Ovary (tissue), 9 donors: Measurements from ENCODE around the gene REXO4. TPM values are rescaled to one million over a fixed set of nuclear protein-coding genes. Genes with fewer than 3 reads are reported as not detected.

ENCODE experiments used
- DNase-seq, 5 donors: peaks; one replicate each; pipeline ENCODE4 v3.0.0-alpha.2; 2019 to 2020
- H3K27ac ChIP-seq, 2 donors: fragments of 200-600 bp; one replicate each; pipeline versions ENCODE4 v1.5.1 to v1.8.0; 2019 to 2022
- H3K27me3 ChIP-seq: fragments of 200-600 bp; one replicate; pipeline ENCODE4 v1.8.0; 2022
- H3K36me3 ChIP-seq: fragments of 200-600 bp; sonication (generic); one replicate; pipeline ENCODE4 v1.5.1; 2019
- H3K4me1 ChIP-seq: one replicate; pipeline ENCODE4 v1.8.1; 2013; ENCODE audit warnings: mild to moderate bottlenecking, moderate library complexity; ENCODE audit not compliant: insufficient read depth
- H3K4me3 ChIP-seq: fragments of 200-600 bp; sonication (generic); one replicate; pipeline ENCODE4 v1.5.1; 2017
- H3K9me3 ChIP-seq, 2 donors: fragments of 200-600 bp in 1 of 2; sonication (generic) in 1 of 2; one replicate each; pipeline versions ENCODE4 v1.5.1 to v1.8.1; 2013 to 2019; ENCODE audit warnings: mild to moderate bottlenecking in 1 of 2, moderate library complexity in 1 of 2
- EP300 ChIP-seq: sonication (generic); formaldehyde crosslinking; IDR thresholded peaks from one replicate; pipeline ENCODE4 v1.6.1; 2017; ENCODE audit warnings: antibody characterized with exemption
- POLR2A ChIP-seq: fragments of 450-650 bp; IDR thresholded peaks from one replicate; pipeline ENCODE4 v1.6.1; 2017; ENCODE audit warnings: antibody characterized with exemption, mild to moderate bottlenecking, moderate library complexity
- WGBS, 3 donors: extraction: QIAGEN DNeasy Blood & Tissue Kit in 1 of 3; methylation state at CpG; one replicate each; pipeline versions ENCODE4 v1.1.5 to v1.1.7; 2013 to 2017; 5-methylcytosine and 5-hydroxymethylcytosine counted together
- intact Hi-C, 4 donors: fragments of 100-400 bp; cut with DNase I; formaldehyde crosslinking; loops; one replicate each; pipeline versions ENCODE4 v1.11.0 to v1.15.1; 2022 to 2023
- polyA plus RNA-seq, 2 donors: library from polyadenylated mRNA; stranded (reverse); fragments of 200-250 nt in 1 of 2; fragments of 350-450 nt in 1 of 2; fragmentation: Illumina TruSeq in 1 of 2; extraction: RNeasy Lipid Tissue Mini Kit (QIAGEN cat#74804) in 1 of 2; gene quantifications; one replicate each; pipeline ENCODE4 v1.2.3, GENCODE V29; 2013 to 2014
- total RNA-seq, 7 donors: library from RNA; depleted of rRNA in 2 of 7; stranded (reverse); fragments of >200 nt in 2 of 7; fragmentation: NEBNext Ultra II Directional in 3 of 7; extraction: Animal tissue kit (Norgen Biotek cat#: 25700) in 3 of 7; gene quantifications; one replicate each; pipeline versions ENCODE4 v1.1.0 to v1.2.4, GENCODE V29; 2016 to 2023
- TF ChIP-seq, protein P1 (sequence below), 3 donors: fragments of 450-650 bp in 2 of 3; fragments of 200-600 bp in 1 of 3; IDR thresholded peaks; one replicate each; pipeline versions ENCODE4 v1.5.1 to v1.8.0; 2016 to 2022; ENCODE audit warnings: antibody characterized with exemption in 3 of 3, mild to moderate bottlenecking in 1 of 3
- donor health status: DM: no; HTN: no; CAD: no; lungs with moderate emphysema.
- donor health status: DM: no; HTN: no; CAD: no.
- donor health status: Bipolar disorder and iron deficiency.
- donor health status: DM: yes; HTN: yes; CAD: no.
- donor health status: DM: no; HTN: no; CAD: no.
- donor health status: DM: yes; HTN: yes; CAD: no.

The REXO4 gene
- total and polyA plus RNA-seq, 9 donors = 15.9 to 31.0 (median 21.9) TPM

DNA sequence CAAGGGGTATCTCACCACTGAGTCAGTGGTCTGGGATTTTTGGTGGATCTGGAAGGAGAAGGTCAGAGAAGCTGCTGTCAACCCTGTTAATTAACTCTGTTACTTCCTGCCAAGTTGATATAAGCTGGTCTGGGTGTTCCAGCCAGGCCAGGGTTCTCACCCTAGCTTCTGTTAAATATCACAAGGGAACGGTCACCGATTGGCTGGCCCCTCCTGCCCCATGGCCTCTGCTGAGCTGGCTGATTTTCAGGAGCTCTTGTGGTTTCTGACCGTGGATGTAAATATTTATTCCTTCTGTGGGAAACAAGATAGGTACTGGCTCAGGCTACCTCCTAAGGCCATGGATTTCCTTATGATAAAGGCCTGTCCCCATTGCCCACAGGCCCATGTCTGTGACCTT is 5.4 kb upstream of the REXO4 start:
- intact Hi-C loops = no loop called here
- 20 to 32% (median 30%) methylated on average over 3 of the region's 3 CpGs for WGBS, 3 donors

DNA sequence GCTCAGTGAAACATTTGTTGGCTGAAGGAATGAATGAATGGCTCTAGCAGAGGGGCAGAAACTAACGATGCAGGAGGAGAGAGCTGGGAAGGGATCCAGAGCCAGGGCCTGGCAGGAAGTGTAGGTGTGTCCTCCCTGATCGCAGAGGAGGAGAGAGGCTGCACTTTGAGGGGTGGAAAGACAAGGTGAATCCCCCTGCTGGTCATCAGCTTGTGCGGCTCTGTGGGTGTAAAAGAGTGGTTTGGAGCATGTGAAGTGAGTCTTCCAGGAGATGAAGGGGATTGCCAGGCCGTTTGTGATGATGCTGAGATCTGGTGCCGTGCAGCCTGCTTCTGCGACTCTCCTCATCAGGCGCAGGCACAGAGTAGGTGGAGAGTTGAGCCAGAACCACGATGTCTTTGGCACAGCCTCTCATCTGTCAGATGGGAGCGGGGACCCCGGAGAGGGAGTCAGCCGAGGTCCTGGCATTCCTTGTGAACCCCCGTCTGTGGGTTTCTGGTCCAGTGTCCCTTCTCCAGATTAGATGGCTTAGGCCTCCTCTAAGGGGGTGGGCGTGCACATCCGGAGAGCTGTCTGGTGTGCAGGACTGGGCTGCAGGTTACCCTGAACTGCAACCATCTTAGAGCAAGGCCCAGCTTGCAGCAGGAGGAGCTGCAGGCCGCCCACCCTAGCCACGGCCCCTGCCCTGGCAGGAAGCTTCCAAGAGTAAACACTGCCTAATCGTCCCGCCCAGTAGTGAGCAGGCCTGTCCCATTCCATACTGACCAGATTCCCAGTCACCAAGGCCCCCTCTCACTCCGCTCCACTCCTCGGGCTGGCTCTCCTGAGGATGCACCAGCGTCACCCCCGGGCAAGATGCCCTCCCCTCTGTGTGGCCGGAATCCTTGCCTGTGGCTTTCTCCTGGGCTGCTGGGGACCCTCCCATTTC is 4.1 kb upstream of the REXO4 start, which contains the start of gene ADAMTS13:
Gene ADAMTS13, plus strand, starts transcription at position 753 of the 928 bp plus-strand sequence. Its CDS starts 77 bp downstream, at position 830.
- no peak within 1 kb of the TSS for H3K27ac ChIP-seq
- no peaks in the 10 kb centered on the region for H3K9me3 ChIP-seq
- no peak for TF ChIP-seq POLR2A
- peaks cover 3% of the 10 kb centered on the region for H3K4me1 ChIP-seq
- no peaks in the 10 kb centered on the region for H3K36me3 ChIP-seq
- DNase-seq = no peak
- no peaks in the 10 kb centered on the region for H3K27me3 ChIP-seq
- WGBS, 3 donors = 55 to 59% (median 56%) methylated on average over 23 of the region's 23 CpGs
- H3K4me3 ChIP-seq = no peak within 1 kb of the TSS
- intact Hi-C loops = no loop called here

More for the DNA sequence above, 5.4 kb upstream of the REXO4 start:
- no peaks in the 10 kb centered on the region for H3K4me1 ChIP-seq
- no peak overlapping the region for H3K27ac ChIP-seq
- H3K9me3 ChIP-seq = no peaks in the 10 kb centered on the region
- TF ChIP-seq EP300 (no peak), POLR2A (no peak)
- TF ChIP-seq, protein P1, sequence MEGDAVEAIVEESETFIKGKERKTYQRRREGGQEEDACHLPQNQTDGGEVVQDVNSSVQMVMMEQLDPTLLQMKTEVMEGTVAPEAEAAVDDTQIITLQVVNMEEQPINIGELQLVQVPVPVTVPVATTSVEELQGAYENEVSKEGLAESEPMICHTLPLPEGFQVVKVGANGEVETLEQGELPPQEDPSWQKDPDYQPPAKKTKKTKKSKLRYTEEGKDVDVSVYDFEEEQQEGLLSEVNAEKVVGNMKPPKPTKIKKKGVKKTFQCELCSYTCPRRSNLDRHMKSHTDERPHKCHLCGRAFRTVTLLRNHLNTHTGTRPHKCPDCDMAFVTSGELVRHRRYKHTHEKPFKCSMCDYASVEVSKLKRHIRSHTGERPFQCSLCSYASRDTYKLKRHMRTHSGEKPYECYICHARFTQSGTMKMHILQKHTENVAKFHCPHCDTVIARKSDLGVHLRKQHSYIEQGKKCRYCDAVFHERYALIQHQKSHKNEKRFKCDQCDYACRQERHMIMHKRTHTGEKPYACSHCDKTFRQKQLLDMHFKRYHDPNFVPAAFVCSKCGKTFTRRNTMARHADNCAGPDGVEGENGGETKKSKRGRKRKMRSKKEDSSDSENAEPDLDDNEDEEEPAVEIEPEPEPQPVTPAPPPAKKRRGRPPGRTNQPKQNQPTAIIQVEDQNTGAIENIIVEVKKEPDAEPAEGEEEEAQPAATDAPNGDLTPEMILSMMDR (IDR thresholded peaks at IDR 0.05) = no peak
- DNase-seq = no peak
- H3K36me3 ChIP-seq = no peaks in the 10 kb centered on the region
- H3K4me3 ChIP-seq = no peak overlapping the region
- no peaks in the 10 kb centered on the region for H3K27me3 ChIP-seq

DNA sequence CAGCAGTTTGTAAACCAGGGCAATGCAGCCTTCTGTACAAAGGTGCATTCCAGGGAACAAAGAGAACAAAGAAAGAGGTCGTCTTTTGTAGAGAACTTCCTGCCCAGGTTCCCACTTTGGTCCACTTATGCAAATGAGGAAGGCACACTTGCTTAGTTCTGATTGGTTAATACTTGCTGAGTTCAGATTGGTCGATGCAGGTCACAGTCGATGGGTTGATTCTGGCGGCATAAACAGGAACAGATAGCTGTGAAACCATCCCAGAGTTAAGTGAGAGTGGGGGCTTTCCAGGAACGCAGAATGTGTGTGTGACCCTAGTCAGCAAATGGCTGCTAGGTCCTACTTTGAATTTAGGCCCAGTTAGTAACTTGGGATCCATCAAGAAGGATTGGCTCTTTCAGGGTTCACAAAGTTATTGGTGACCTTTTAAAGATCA is 2.6 kb upstream of the REXO4 start:
- intact Hi-C loops = no loop called here
- no peak for TF ChIP-seq POLR2A
- no peak for TF ChIP-seq EP300
- TF ChIP-seq, protein P1 (IDR thresholded peaks at IDR 0.05) = no peak
- Histone ChIP-seq H3K27me3 (no peaks in the 10 kb centered on the region), H3K4me3 (no peak overlapping the region), H3K4me1 (peaks cover 3% of the 10 kb centered on the region), H3K36me3 (no peaks in the 10 kb centered on the region), H3K27ac (no peak overlapping the region), H3K9me3 (no peaks in the 10 kb centered on the region)
- DNase-seq = no peak
- WGBS, 3 donors = 48 to 61% (median 55%) methylated on average over 5 of the region's 5 CpGs

DNA sequence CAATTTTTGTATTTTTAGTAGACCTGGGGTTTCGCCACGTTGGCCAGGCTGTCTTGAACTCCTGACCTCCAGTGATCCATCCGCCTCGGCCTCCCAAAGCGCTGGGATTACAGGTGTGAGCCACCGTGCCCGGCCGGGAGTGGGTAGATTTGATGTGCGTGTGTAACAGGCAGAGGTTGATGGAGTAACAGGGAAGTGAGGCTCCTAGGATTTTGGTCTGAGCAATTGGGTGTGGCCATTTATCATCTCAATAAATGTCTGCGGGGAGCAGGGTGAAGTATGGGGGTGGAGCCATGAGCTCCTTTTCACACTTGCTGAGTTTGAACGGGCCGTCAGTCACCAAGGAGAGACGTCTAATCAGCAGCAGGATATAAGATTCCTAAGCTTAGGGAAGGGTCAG is 1.2 kb upstream of the REXO4 start:
- TF ChIP-seq POLR2A = no peak
- TF ChIP-seq, protein P1 (IDR thresholded peaks at IDR 0.05) = no peak
- Histone ChIP-seq H3K27me3 (no peaks in the 10 kb centered on the region), H3K4me3 (no peak overlapping the region), H3K9me3 (no peaks in the 10 kb centered on the region), H3K27ac (no peak overlapping the region), H3K36me3 (no peaks in the 10 kb centered on the region), H3K4me1 (peaks cover 3% of the 10 kb centered on the region)
- DNase-seq = no peak
- intact Hi-C loops = no loop called here
- 66 to 77% (median 68%) methylated on average over 13 of the region's 13 CpGs for WGBS, 3 donors

DNA sequence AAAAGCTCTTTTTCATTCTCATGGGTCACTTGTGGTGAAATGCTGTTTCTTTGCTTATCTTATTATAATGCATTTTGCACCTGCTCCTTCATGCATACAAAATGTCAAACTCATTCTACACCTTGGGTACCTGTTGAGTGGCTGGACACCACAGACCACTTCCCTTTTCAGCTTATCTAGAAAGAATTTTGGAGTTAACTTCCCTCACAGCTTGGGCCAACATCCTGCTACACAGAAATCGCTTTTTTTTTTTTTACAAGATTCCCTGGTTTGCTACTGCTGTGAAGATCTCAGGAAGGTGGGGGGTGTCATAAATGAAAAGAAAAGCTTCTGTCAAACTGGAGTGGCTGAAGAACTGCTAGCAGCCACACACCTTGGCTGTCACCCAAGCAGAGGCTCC is 2.6 kb downstream of the REXO4 start:
- TF ChIP-seq, protein P1 (IDR thresholded peaks at IDR 0.05) = no peak
- TF ChIP-seq EP300 = no peak
- no peak for TF ChIP-seq POLR2A
- WGBS, 3 donors = 61 to 73% (median 64%) methylated on average over 1 of the region's 1 CpG
- no peaks in the 10 kb centered on the region for H3K36me3 ChIP-seq
- intact Hi-C loops = no loop called here
- H3K4me1 ChIP-seq = peaks cover 3% of the 10 kb centered on the region
- no peak overlapping the region for H3K4me3 ChIP-seq
- no peak overlapping the region for H3K27ac ChIP-seq
- no peaks in the 10 kb centered on the region for H3K9me3 ChIP-seq
- DNase-seq = no peak
- H3K27me3 ChIP-seq = no peaks in the 10 kb centered on the region
